HEK293T (cell line): ENCODE results near the gene LSMEM2.
"Not testable (repeated sequence)": the region's sequence is repeated elsewhere in the genome, so short reads cannot be mapped to it uniquely, and the experiment has no call there.

Experiments
- CTCF ChIA-PET: fragments of 350-600 bp; formaldehyde crosslinking; extraction: SDS; loops from one replicate; lab custom pipeline; 2021; ENCODE audit warnings: antibody characterized with exemption, inconsistent platforms; lab: Yijun Ruan, JAX
- POLR2A ChIA-PET: fragments of 350-600 bp; formaldehyde crosslinking; extraction: SDS; loops from one replicate; lab custom pipeline; 2020; ENCODE audit warnings: antibody characterized with exemption, inconsistent platforms; lab: Yijun Ruan, JAX
- DNase-seq: peaks from one replicate; pipeline ENCODE4 v3.0.0; 2012; ENCODE audit warnings: mixed read lengths; ENCODE audit errors: extremely low spot score
- ARNT ChIP-seq: fragments of 450-650 bp; IDR thresholded peaks from 2 replicates; pipeline ENCODE4 v1.6.1; 2017; ENCODE audit warnings: mild to moderate bottlenecking
- BHLHE40 ChIP-seq: fragments of 450-650 bp; IDR thresholded peaks from 2 replicates; pipeline ENCODE4 v1.6.1; 2016; ENCODE audit warnings: mild to moderate bottlenecking, moderate library complexity, borderline replicate concordance
- CTBP1 ChIP-seq: fragments of 450-650 bp; IDR thresholded peaks from 2 replicates; pipeline ENCODE4 v1.6.1; 2016; ENCODE audit warnings: borderline replicate concordance
- ELF4 ChIP-seq: fragments of 450-650 bp; IDR thresholded peaks from 2 replicates; pipeline ENCODE4 v1.6.1; 2017; ENCODE audit warnings: antibody characterized with exemption
- FOXA1 ChIP-seq: fragments of 450-650 bp; IDR thresholded peaks from 2 replicates; pipeline ENCODE4 v1.6.1; 2016; ENCODE audit warnings: mild to moderate bottlenecking
- FOXK2 ChIP-seq: fragments of 450-650 bp; IDR thresholded peaks from 2 replicates; pipeline ENCODE4 v1.6.1; 2016; ENCODE audit warnings: mild to moderate bottlenecking
- FOXM1 ChIP-seq: fragments of 450-650 bp; IDR thresholded peaks from 2 replicates; pipeline ENCODE4 v1.6.1; 2017; ENCODE audit warnings: mild to moderate bottlenecking, borderline replicate concordance
- HDGF ChIP-seq: fragments of 450-650 bp; IDR thresholded peaks from 2 replicates; pipeline ENCODE4 v1.6.1; 2017; ENCODE audit warnings: antibody characterized with exemption, borderline replicate concordance
- L3MBTL2 ChIP-seq: fragments of 450-650 bp; conservative IDR thresholded peaks from 2 replicates; pipeline ENCODE4 v1.6.1; 2016; ENCODE audit warnings: mild to moderate bottlenecking
- LEF1 ChIP-seq: fragments of 450-650 bp; IDR thresholded peaks from 2 replicates; pipeline ENCODE4 v1.6.1; 2017; ENCODE audit warnings: mild to moderate bottlenecking, borderline replicate concordance
- NFRKB ChIP-seq: fragments of 450-650 bp; IDR thresholded peaks from 2 replicates; pipeline ENCODE4 v1.6.1; 2016; ENCODE audit warnings: mild to moderate bottlenecking, moderate library complexity
- SP1 ChIP-seq: fragments of 450-650 bp; IDR thresholded peaks from 2 replicates; pipeline ENCODE4 v1.6.1; 2017
- SUZ12 ChIP-seq: fragments of 450-650 bp; IDR thresholded peaks from 2 replicates; pipeline ENCODE4 v1.6.1; 2016; ENCODE audit warnings: mild to moderate bottlenecking
- TARDBP ChIP-seq: fragments of 450-650 bp; IDR thresholded peaks from 2 replicates; pipeline ENCODE4 v1.6.1; 2016
- ZNF384 ChIP-seq: fragments of 450-650 bp; IDR thresholded peaks from 2 replicates; pipeline ENCODE4 v1.6.1; 2016
- TF ChIP-seq, protein P1 (sequence below): fragments of 450-650 bp; IDR thresholded peaks from 2 replicates; pipeline ENCODE4 v1.6.1; 2016

LSMEM2 gene

DNA sequence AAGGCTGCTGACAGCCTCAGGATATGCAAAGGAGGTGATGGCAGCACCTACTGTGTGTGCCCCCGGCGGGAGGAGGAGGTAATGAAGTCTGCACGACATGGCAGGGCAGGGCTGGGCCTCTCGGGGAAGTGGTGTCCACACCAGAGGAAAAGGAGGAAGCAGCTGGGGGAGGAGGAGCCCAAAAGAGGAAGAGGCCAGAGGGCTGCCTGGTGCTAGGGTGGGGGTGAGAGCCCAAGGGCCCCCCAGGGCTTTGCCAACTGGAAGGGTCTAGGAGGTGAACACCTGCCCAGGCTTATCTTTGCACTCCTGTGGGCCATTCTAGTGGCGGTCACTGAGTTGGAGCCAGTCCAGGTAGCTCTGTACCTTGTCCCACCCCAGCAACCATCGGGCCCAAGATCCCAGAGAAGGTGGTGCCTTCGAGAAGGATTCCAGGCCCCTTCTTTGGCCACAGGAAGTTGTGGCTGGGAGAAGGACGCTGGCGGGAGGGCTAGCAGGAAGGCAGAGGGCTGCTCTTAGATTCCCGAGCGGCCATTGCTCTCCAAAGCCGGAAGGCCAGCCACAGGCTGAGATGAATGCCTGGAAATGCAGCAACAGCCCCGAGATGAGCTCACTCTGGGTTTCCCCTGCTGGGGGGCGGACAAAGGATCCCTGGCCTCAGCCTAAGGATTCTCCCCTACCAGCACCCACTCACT, 35.9 kb upstream of the LSMEM2 start:
- ChIA-PET POLR2A (interaction anchor here (1.5 to 1.8 kb wide), 2 partner anchors 8 to 15 kb away, joined by 7 to 9 read pairs; partner anchors contain the start of gene GNAI2), CTCF (interaction anchor here (1.0 kb wide), 1 partner anchor 11 kb away, joined by 3 read pairs; no protein-coding TSS in a partner anchor)
- DNase-seq = no peak
- TF ChIP-seq NFRKB (no peak), LEF1 (no peak), SP1 (no peak), ARNT (no peak), TARDBP (no peak), HDGF (no peak), BHLHE40 (no peak)
- TF ChIP-seq, protein P1, sequence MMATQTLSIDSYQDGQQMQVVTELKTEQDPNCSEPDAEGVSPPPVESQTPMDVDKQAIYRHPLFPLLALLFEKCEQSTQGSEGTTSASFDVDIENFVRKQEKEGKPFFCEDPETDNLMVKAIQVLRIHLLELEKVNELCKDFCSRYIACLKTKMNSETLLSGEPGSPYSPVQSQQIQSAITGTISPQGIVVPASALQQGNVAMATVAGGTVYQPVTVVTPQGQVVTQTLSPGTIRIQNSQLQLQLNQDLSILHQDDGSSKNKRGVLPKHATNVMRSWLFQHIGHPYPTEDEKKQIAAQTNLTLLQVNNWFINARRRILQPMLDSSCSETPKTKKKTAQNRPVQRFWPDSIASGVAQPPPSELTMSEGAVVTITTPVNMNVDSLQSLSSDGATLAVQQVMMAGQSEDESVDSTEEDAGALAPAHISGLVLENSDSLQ = no peak

DNA sequence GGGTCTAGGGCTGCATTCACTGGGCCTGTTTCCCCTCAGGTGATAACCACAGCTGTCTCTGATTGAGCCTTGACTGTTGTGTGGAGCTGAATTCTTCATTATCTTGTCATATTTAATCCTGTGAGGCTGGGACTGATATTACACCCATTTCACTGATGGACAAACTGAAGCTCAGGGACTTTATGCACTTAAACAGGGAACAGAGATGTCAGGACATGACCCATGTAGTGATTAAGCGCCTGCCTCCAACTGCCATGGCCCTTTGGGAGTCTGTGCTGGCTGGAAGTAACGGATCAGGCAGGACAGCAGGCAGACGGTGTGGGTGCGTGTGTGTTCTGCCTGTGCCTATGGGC, 35.4 kb upstream of the LSMEM2 start:
- CTCF ChIA-PET = interaction anchor here (1.0 kb wide), 1 partner anchor 11 kb away, joined by 3 read pairs; no protein-coding TSS in a partner anchor
- POLR2A ChIA-PET = interaction anchor here (1.5 to 1.8 kb wide), 2 partner anchors 8 to 15 kb away, joined by 7 to 9 read pairs; partner anchors contain the start of gene GNAI2
- DNase-seq = no peak
- TF ChIP-seq TARDBP (no peak), HDGF (no peak)

- DNase-seq, CTCF ChIA-PET: not testable (repeated sequence)
- POLR2A ChIA-PET = interaction anchor here (1.5 to 1.8 kb wide), 2 partner anchors 9 to 16 kb away, joined by 7 to 9 read pairs; partner anchors contain the start of gene GNAI2
These were observed 34.1 kb upstream of the LSMEM2 start for GRCh38 chr3:50244813-50245212.

DNA sequence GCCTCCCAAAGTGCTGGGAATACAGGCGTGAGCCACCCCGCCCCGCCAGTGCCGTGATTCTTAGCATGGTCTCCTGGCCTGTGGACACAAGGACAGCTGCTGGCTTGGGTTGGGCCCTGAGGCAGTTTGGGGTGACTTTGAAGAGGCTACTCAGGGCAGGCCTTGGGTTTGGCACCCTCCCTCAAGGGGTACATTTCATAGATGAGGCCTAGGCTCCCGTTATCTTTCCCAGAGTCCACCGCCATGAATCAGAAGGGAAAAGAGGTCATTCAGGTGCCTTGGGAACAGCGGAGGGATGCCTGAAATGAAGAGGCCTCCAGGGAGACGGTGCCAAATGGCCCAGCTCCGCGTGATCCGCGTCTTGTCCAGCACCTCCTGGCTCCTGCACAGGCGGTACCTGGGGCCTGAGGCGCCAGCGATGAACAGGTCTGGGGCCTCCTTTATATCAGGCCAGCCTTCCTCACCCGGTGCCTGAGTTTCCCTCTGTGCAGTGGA, 33.6 kb upstream of the LSMEM2 start:
- ChIA-PET POLR2A (no interaction called here), CTCF (no interaction called here)
- DNase-seq = no peak
- TF ChIP-seq FOXK2 = no peak
- no peak for TF ChIP-seq FOXM1
- no peak for TF ChIP-seq SUZ12
- TF ChIP-seq L3MBTL2 = no peak
- TF ChIP-seq FOXA1 = no peak
- TF ChIP-seq LEF1 = no peak
- TF ChIP-seq ELF4 = no peak
- no peak for TF ChIP-seq ARNT
- TF ChIP-seq, protein P1 = no peak
- no peak for TF ChIP-seq BHLHE40
- no peak for TF ChIP-seq SP1
- no peak for TF ChIP-seq TARDBP
- TF ChIP-seq HDGF = no peak
- no peak for TF ChIP-seq CTBP1
- TF ChIP-seq NFRKB = no peak
- TF ChIP-seq ZNF384 = no peak

- peak; percentile 14; the same call in 1 of the 2 replicates for TF ChIP-seq ARNT
- no peak for TF ChIP-seq L3MBTL2
- TF ChIP-seq FOXM1 = peak; percentile 65; the same call in 1 of the 2 replicates
- DNase-seq = peak; percentile 83
- POLR2A ChIA-PET = interaction anchor here (0.7 to 1.9 kb wide), 13 partner anchors 8 to 91 kb away, joined by 3 to 18 read pairs (median 4); partner anchors contain the start of genes GNAI2 and TUSC2
- CTCF ChIA-PET = interaction anchor here (0.6 to 2.7 kb wide), 24 partner anchors 8 to 120 kb away, joined by 3 to 32 read pairs (median 4); partner anchors contain the start of genes GNAI2 and SEMA3B
These were observed 32.9 kb upstream of the LSMEM2 start for GRCh38 chr3:50245831-50246516.

GRCh38 chr3:50246517-50246954, 32.4 kb upstream of the LSMEM2 start:
- CTCF ChIA-PET = interaction anchor here (0.6 to 2.7 kb wide), 24 partner anchors 9 to 120 kb away, joined by 3 to 32 read pairs (median 4); partner anchors contain the start of genes GNAI2 and SEMA3B
- POLR2A ChIA-PET = interaction anchor here (0.7 to 1.9 kb wide), 13 partner anchors 9 to 91 kb away, joined by 3 to 18 read pairs (median 4); partner anchors contain the start of genes GNAI2 and TUSC2
- no peak for TF ChIP-seq ARNT
- TF ChIP-seq SP1 = no peak
- TF ChIP-seq NFRKB = no peak
- TF ChIP-seq L3MBTL2 = no peak
- no peak for TF ChIP-seq HDGF
- TF ChIP-seq ZNF384 = no peak
- DNase-seq = no peak

- no peak for DNase-seq
- TF ChIP-seq ZNF384 (no peak), CTBP1 (no peak), ELF4 (no peak), LEF1 (no peak), NFRKB (no peak), TARDBP (no peak), FOXK2 (no peak), BHLHE40 (no peak), HDGF (no peak), SP1 (no peak), ARNT (no peak), FOXM1 (no peak), SUZ12 (no peak)
- TF ChIP-seq, protein P1 = no peak
- POLR2A ChIA-PET = interaction anchor here (1.2 to 1.6 kb wide), 2 partner anchors 11 to 12 kb away, joined by 3 to 7 read pairs; no protein-coding TSS in a partner anchor
- CTCF ChIA-PET = interaction anchor here (0.8 to 2.7 kb wide), 2 partner anchors 11 to 54 kb away, joined by 5 to 31 read pairs; no protein-coding TSS in a partner anchor
These were observed 30.5 kb upstream of the LSMEM2 start for GRCh38 chr3:50248387-50248786.
